Fibroblast of skin of left biceps (primary cell): ENCODE data around the gene FCHO1.
A peak's percentile ranks its signal among the peaks of the same experiment; 100 is the strongest.

Experiments
- DNase-seq, 2 experiments: peaks; one replicate each; pipeline ENCODE4 v3.0.0-alpha.2; 2013; ENCODE audit warnings: low read depth in 2 of 2

FCHO1 gene

DNA sequence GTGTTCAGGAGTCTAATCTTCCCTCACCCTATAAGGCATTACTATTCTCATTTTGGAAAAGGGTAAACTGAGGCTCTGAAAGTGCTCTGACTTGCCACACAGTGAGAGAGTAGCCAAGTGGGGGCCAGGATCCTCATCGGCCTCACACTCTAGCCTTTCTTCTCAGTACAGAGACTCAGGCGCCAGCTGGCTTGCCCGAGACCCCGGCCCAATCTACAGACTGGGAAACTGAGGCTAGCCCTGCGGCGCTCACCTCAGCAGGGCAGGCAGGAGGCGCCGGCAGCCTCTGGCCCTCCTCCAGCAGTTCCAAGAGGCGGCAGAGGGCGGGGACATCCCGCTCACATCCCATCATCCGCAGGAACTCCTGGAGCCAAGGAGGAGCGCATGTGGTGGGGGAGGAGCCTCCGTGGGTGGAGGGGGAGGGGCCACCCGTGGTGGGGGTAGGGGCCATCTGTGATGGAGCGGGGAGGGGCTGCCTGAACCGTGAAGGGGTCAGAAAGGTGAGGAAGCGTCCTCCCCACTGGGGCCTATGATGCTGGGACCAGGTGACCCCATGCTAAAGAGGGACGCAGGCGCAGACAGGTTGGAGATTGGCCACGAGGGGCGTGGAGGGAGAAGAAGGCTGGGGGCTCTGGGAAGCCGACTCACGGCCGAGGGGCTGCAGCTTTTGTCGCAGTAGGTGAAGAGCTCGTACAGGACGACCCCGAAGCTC, 78.7 kb downstream of the FCHO1 start:
- DNase-seq = peak in 1 of 2 experiments; percentile 17

DNA sequence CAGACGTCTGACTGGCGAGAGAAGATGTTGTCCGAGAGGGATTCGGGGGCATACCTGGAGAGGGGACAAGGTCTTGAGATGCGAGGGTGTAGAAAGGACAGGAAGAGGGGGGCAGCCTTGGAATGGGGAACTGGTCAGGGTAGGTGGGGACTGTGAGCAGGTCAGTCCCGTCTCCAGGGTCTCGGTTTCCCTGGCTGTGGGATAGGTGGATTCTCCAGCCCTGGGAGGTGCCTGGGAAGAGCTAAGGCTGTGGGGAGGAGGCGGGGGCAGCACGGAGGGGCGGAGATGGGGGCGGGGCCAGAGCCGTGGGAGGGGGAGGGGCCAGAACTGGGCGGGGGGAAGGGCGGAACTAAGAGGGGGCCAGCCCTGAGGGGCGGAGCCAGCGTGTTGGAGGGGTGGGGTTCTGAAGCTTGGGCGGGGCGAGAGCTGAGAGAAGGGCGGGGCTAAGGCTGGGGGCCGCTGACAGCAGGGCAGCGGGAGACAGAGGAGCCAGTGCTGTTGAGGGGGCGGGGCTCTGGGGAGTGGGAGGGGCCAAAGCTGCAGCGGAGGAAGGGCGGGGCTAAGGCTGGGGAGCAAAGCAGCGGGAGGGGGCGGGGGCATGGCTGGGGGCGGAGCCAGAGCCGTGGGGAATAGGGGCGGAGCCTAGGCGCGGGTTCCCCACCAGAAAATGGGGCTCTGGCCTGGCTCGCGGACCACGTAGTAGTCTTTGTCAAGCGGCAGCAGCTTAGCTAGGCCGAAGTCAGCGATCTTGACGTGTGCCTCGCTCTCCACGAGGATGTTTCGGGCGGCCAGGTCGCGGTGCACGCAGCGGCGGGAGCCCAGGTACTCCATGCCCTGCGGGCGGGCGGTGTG, 79.5 kb downstream of the FCHO1 start:
- peak; percentile 59 to 60 for DNase-seq

- DNase-seq = no peak
Measured at GRCh38 chr19:17831419-17831888, 80.2 kb downstream of the FCHO1 start.

DNA sequence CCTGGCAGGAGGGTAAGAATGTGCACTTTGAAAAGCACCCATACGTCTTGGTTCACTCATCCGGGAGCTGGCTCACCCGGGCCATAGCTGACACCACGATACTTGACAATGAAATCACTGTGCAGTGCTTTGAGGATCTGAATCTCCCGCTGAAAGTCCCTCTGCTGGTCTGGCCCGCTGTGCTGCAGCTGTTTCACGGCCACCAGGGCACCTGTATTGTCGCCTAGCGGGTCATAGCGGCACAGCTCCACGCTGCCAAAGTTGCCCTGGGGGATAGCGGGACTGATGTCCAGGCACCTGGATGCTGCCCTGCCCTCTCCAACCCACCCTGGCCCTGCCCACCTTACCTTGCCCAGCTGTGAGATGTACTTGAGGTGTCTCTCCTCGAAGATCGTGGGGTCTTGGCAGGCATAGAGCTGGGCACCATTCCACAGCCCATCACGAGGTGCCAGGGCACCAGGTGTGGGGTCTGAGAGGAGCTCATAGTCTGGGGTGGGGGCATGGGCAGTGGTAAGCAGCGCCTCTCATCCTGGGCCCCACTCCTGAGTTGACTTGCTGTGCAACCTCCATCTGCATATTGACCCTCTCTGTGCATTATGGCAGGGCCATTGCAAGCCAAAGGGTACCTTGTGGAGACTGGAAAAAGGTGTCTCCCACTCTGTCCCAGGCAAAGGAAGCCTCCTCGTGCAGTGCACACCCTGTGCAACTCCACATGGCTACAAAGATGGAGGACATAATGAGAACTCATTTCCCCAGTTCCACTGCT, 81.3 kb downstream of the FCHO1 start:
- DNase-seq = no peak

GRCh38 chr19:17834350-17835181, 83.3 kb downstream of the FCHO1 start:
- no peak for DNase-seq

- no peak for DNase-seq
Measured at GRCh38 chr19:17835182-17836006, 84.1 kb downstream of the FCHO1 start.

GRCh38 chr19:17836530-17836929, 85.3 kb downstream of the FCHO1 start:
- DNase-seq = no peak

GRCh38 chr19:17837972-17838371, 86.7 kb downstream of the FCHO1 start:
- DNase-seq = no peak
